ENCODE data around the gene TRIP4.
"Not testable (repeated sequence)": the region's sequence is repeated elsewhere in the genome, so short reads cannot be mapped to it uniquely, and the experiment has no call there.

Gene TRIP4

DNA sequence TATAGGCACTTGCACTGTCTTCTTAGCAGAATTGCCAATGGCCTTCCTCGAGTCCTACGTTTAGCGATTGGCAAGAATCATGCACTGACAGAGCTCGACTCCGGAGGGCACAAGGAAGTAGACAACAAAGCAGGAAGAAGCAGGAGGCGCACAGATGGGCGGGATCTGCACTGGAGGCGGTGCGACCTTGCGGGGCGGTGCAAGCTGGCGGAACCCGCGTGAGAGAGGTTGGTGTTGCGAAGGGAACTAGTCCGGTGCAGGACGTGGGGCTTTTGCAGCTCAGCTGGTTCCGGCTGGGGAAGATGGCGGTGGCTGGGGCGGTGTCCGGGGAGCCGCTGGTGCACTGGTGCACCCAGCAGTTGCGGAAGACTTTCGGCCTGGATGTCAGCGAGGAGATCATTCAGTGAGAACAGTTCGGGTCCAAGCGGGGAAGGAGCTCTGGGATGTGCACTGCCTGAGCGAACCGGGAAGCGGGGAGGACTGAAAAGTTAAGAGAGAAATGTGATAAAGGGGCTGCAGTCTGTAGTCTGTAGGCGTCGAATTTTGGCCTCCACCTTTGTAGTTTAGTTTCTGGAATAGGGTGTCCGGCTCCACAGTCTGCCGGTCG is at the start of gene TRIP4:
TRIP4 (plus strand) TSS at position 275 of the 607 bp plus-strand sequence; CDS start at position 303, 28 bp downstream.
- peak; percentile 91 for DNase-seq (ENCODE audit: low spot score)

DNA sequence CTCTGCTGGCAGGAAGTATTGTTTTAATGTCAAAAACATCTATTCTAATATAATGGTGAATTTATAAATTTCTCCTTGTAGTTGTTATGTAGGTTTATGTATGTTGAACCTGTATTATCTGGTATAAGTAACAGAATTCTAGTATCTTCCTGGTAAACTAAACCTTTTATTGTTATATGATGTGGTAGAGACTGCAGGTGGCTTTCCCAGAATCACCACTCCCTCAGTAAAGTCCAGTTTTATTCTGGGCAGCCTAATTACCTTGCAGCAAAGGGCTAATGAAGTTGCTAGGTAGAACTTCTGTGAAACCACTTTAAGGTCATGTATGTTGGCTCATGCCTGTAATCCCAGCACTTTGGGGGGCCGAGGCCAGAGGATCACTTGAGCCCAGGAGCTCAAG is 47.3 kb upstream of the TRIP4 start:
- DNase-seq (ENCODE audit: low spot score), result no peak

DNA sequence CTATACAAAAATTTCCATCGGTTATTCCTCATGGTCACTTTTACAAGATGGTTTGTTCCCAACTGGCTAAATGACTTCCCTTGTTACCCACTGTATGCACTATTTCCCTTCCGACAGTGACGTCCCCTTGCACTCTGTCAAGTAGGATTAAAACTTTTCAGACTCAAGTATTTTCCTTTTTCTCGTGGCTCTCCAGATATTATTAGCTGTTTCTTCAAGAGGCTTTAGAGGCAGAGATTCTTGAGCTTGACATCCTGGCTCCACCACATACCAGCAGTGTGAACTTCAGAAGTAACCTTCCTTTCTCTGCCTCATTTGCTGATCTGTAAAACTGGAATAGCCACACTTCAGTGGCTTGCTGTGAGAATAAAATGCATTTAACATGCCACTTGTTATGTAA is 45.7 kb upstream of the TRIP4 start:
- DNase-seq (ENCODE audit: low spot score), result no peak

DNA sequence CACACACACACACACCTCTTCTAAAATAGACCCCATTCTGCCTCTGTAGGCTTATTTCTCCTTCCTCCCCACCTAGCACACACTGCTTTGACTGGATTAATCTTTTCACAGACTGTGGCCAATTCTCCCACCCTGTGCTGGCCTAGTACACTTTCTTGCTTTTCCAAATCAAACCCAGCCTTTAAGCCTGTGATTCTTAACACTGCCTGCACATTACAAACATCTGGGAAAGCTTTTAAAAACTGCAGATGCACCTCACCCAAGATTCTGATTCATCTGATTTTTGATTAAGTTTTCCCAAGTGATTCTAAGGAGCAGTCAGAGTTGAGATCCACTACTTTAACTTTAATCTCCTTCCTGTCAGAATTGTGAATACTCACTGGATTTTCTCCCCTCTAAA is 44.4 kb upstream of the TRIP4 start:
- DNase-seq (ENCODE audit: low spot score), result no peak

DNA sequence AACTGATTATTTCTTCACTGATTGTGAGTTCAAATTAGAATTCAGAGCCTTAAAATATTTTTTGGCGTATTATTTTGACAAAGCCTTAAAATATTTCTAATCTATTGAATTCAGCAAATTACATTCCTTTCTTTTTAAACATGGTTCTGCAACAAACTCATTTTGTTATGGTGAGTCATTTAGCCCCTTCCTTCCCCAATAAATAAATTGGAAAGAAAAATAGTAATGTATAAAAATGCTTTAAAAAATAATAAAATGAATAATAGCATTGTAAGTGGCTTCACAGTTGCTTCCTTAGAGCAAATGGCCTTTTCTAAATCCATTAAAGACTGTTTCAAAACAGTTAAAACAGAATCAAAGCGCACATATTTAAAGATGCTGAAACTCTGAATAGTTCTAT is 43.8 kb upstream of the TRIP4 start:
- no peak for DNase-seq (ENCODE audit: low spot score)

DNA sequence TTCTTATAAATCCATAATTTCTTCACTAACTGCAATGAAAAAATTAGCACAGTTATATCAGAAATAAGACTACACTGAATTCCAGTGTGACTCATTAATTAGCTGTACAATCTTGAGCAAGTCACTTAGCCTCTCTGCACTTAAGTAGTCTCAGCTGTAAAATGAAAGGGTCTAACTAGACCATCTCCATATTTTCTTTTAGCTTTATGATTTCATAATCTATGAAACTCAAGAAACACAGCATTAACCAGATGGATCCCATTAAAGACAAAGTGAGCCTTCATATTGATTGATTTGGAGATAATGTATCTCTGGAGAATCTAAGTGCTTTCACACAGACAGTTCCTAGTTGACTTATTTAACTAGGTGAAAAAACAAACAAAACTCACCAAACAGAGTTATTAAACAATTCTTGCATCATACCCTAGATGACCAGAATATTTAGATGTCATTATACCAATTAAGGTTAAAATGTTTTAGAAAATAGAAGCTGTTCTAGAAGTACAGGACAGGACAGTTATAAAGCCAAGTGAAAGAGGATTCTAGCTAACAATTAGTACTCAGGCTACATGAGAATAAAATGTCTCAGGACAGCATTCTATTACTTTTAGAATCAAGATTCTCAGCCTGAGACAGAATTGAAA is 42.9 kb upstream of the TRIP4 start:
- DNase-seq (ENCODE audit: low spot score), result no peak

DNA sequence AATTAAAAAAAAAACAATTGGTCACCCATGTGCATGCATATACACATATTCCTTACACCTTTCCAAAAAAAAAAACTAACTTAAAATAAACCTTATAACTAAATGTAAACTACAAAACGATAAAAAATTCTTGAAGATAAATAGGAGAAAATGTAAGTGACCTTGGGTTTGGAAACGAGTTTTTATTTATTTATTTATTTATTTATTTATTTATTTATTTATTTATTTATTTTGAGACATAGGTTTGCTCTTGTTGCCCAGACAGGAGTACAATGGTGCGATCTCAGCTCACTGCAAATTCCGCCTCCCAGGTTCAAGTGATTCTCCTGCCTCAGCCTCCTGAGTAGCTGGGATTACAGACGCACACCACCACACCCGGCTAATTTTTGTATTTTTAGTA is 41.4 kb upstream of the TRIP4 start:
- DNase-seq (ENCODE audit: low spot score), result not testable (repeated sequence)

DNA sequence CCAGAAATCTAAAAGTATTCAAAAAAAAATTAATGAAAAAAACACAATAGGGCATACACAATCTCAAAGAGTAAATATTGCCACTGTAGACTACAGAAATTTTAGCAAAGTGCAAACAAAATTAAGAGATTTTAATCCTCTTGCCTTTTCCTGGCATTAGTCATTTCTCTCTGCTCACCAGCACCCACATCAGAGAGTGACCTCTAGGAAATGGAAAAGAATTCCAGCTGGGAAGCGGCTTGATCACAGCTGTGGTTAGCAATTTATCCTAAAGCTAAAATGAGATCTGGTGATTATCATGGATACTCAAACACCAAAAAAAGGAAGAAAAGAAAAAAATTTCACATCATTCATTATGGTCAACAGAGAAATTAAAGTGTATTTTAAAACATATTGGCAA is 39.2 kb upstream of the TRIP4 start:
- no peak for DNase-seq (ENCODE audit: low spot score)

DNA sequence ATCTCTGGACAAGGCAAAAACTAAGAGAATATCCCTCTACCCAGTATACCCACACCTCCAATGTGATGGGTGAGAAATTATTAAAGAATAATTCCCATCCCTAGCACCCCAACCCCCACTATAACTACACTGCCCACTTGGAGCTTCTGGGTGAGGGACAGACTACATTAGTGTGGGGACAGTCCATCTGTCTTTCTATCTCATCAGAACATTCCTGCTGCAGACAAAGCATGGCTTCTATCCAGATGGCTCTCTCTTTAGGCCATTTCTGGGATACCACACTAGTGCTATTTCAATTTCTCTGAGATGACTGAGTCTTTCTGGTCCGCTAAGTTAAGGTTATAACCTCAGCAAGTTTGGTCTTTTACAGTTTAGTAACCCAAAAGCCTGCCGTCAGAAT is 38.3 kb upstream of the TRIP4 start:
- DNase-seq (ENCODE audit: low spot score), result no peak

DNA sequence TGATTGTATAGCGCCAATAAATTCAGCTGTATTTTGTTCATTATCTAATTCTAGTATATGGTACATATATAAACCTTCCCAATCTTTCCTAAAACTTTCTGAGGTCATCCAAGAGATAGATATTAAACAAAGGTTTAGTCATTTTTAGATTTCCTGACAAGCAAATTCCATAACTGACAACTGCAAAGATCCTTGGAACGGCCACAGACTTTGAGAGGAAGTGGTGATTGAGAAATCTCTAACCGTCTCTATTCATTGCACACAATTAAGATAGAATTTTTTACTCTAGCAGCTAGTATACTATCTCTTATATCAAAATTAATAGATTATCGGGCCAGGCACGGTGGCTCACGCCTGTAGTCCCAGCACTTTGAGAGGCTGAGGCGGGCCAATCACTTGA is 36.4 kb upstream of the TRIP4 start:
- DNase-seq (ENCODE audit: low spot score), result no peak

DNA sequence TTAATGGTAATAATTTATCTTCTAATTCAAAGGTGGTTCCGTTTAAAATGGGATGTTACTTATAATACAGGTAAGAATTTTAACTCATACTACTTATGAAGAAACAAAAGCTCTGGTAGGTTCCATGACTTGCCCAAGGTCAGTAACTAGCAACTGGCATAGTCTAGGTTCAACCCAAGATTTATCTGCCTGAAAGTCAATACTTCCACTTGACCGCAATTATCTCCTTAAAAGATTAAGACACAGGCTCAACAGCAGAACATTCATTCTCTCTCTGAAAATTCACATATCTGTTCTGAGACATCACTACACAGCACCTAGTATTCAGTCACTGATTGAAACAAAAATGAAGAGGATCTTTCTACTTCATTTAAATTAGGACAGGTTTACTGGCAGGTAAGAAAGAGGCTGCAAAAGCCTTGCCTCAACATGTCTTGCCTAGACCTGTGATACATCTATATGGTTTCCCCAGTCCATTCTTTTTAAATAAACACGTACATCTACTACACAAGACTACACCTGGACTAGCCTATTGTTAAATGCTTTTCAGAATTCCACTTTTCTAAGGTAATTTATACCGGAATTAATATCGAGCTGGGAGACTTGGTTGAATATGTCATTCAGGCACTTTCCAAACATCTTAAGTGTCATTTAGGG is 32.8 kb upstream of the TRIP4 start:
- DNase-seq (ENCODE audit: low spot score), result no peak

DNA sequence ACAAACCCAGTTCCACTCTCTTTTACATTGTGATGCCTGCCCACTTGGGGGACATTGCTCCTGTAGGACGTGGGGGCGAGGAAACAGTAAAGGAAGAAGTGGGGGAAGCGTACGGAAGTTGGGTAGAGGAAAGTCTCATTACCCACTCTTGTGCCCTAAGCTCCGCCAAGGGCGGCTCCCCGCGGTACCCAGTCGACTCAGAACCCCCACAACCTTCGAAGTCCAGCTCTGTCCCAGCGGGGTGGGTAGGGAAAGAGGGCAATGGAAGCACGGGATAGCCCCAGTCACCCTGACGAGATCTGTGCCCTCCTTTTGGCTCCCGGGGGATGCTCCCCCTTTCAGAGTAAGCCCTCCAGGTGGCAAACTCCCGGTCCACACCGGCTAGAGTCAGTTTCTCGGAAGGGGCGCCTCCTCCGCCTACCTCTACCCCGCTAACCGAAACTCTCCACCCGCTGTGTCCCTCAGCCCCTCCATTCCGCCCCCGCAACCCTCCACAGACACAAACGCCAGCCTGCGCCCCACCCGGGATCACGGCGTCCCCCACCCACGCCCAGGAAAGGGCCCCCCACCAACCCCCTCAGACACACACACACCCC is 32.2 kb upstream of the TRIP4 start:
- DNase-seq (ENCODE audit: low spot score), result peak; percentile 6

DNA sequence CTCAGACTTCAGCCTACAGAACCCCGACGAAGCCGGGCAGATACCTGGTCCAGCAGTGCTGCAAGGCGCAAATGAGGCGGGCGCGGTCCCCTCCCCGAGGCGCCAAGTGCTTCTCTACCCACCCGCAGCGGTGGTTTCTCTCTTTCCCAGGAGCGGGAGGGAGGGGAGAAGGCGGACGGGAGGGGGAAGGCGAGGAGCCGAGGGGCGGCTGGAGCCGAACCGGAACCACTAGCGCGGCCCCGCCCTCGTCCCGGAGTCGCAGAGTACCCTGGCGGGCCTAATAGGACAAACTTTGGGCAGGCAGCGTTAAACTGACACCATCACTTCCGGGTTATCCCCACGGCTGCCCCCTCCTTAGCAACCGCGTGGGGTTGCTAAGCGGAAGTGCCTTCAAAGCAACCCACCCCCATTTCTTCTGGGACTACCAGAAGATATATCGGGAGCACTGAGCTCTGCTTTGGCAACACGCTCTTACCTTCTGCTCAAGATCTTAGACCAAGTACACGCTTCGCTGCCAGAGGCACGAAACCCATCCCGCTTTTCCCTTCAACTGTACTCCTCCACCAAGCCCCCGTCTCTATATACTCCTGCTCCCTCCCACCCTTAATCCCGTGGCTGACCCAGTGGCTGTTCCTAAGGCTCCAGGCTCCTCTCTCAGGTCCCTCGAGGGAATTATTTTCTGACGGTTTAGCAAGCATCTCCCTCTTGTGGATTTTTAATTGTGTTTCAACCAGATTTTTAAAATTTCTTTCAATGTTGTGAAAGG is 31.5 kb upstream of the TRIP4 start, which contains the start of gene CSNK1G1:
CSNK1G1 (minus strand) TSS at position 230 of the 766 bp plus-strand sequence. CDS start 55,674 bp downstream, outside the sequence.
- peak; percentile 96 for DNase-seq (ENCODE audit: low spot score)

DNA sequence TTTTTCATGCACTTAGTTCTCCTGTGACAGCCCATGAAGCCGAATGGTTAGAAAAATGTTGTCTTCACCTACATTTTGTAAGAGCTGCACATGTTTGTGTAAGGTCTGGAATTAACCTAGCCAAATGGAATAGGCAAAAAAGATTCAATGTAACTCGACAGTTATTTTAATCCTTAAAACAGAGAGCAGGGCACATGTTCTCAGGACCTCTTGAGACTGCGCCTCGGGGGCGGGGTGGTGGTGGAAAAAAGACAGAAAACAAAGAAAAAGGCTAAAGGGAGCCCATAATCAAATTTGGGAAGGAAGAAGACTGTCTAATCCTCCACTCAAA is 31.0 kb upstream of the TRIP4 start:
- DNase-seq (ENCODE audit: low spot score), result no peak

DNA sequence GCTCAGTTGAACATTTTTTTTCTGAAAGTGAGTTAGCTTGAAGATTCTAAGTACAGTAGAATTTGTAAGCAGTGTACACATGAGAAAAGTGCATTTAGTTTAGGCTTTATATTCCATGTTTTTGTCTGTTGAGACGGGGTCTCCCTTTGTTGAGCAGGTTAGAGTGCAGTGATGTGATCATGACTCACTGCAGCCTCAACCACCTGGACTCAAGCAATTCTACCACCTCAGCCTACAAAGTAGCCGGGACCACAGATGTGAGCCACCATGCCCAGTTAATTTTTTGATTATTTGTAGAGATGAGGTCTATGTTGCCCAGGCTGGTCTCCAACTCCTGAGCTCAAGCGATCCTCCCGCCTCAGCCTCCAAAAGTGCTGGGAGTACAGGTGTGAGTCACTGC is 26.4 kb upstream of the TRIP4 start:
- no peak for DNase-seq (ENCODE audit: low spot score)

DNA sequence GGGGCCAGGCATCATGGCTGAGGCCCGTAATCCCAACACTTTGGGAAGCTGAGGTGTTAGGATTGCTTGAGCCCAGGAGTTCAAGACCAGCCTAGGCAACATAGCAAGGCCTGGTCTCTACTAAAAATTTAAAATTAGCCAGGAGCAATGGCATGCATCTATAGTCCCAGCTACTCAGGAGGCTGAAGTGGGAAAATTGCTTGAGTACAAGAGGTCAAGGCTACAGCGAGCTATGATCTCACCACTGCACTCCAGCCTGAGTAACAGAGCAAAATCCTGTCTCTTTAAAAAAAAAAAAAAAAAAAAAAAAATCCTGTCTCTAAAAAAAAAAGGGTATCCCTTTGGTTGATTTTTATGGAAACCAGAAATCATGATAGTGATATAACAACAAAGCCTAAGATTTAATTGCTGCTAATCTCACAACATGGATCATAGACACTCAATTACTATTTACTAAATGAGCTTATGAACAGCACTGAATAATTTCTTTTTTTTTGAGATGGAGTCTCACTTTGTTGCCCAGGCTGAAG is 18.5 kb upstream of the TRIP4 start:
- no peak for DNase-seq (ENCODE audit: low spot score)

DNA sequence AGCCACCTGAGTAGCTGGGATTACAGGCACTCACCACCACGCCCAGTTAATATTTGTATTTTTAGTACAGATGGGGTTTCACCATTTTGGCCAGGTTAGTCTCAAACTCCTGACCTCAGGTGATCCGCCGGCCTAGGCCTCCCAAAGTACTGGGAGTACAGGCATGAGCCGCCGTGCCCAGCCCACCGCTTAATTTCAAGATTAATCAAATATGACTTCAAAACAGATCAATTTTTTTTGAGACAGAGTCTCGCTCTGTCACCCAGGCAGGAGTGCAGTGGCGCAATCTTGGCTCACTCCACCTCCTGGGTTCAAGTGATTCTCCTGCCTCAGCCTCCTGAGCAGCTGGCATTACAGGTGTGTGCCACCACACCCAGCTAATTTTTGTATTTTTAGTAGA is 16.3 kb upstream of the TRIP4 start:
- DNase-seq (ENCODE audit: low spot score), result not testable (repeated sequence)

DNA sequence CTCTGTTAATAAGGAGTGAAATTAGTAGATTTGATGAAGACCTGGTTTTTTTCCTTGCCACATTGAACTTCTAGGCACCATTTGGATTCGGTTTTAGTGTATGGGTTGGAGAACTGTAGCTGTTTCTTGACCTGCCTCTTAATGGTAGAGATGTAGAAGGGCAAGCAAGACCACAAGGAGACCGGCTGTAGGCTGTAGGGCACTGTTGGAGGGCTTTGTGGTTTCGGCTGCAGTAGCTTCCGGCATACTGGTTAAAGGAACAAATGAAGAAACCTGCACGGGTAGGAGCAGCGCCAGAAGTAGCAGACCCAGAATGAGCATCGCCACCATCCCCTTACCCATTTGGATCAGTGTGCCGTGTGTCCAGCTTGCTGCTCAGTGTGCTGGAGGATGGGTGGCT is 14.3 kb upstream of the TRIP4 start:
- no peak for DNase-seq (ENCODE audit: low spot score)

DNA sequence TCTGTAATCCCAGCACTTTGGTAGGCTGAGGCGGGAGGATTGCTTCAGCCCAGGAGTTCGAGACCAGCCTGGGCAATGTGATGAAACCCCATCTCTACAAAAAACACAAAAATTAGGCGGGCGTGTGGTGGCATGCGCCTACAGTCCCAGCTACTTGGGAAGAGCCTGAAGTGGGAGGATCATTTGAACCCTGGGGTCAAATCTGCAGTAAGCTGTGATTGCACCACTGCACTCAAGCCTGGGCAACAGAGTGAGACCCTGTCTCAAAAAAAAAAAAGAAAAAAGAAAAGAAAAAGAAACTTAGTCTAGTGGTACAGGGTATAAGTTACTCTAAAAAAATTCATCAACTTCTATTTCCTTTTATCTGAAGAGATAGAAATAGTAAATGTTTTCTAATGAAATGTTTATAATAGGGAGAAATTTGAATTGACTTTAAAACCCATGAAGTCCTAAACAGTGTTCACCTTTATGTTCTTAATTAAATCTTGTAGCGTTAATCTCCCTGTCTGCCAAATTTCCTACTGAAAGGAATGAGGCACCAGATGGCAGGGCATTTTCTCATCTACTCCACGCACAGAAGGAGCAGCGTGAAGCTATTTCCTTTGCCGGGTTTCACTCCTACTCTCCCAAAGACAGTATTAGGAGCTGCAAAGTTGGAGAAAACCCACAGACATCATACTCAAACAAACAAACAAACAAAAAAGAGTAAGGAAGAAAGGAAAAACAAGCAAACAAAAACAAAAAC is 8.2 kb upstream of the TRIP4 start:
- DNase-seq (ENCODE audit: low spot score), result no peak

DNA sequence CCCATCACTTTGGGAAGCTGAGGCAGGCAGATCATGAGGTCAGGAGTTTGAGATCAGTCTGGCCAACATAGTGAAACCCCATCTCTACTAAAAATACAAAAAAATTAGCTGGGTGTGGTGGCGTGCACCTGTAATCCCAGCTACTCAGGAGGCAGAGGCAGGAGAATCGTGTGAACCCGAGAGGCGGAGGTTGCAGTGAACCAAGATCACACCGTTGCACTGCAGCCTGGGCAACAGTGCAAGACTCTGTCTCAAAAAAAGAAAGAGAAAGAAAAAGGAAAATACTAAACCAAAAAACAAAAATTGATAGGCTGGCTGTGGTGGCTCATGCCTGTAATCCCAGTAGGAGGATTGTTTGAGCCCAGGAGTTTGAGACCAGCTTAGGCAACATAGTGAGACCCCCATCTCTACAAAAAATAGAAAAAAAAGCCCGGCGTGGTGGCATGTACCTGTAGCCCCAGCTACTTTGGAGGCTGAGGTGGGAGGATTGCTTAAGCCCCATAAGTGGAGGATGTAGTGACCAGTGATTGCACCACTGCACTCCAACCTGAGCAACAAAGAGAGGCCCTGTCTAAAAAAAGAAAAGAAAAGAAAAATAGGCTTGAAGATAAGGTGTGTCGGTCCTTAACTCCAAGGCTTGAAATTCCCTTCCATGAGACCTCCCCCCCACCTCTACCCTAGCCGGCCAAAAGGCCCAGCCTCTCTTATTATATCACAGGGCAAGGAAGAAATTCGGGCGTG is 7.3 kb upstream of the TRIP4 start:
- not testable (repeated sequence) for DNase-seq (ENCODE audit: low spot score)
